HCT116 (cell line): ENCODE measurements around the gene OBSCN. TPM values are rescaled to one million over a fixed set of nuclear protein-coding genes. Genes with fewer than 3 reads are reported as not detected.

Experiments used
- ATAC-seq: fragments of 200-7000 bp; cut with Tn5 transposase; 2 replicates; pipeline ENCODE4 v1.9.1; 2020; ENCODE audit warnings: mild to moderate bottlenecking, moderate library complexity
- BruUV-seq: library from RNA; stranded (reverse); fragments of 400-500 nt; replicated peaks from 2 replicates; lab custom pipeline; 2021; lab: Mats Ljungman, UMichigan
- CTCF ChIA-PET: fragments of 300-600 bp; sonication (Branson Sonifier 250); formaldehyde crosslinking; loops from one replicate; lab custom pipeline; 2021; ENCODE audit warnings: antibody characterized with exemption; lab: Charles Lee
- POLR2A ChIA-PET: fragments of 300-600, 350-600 bp; sonication (Branson Sonifier 250); formaldehyde crosslinking; loops from one replicate; lab custom pipeline; 2021; ENCODE audit warnings: antibody characterized with exemption; lab: Charles Lee
- RAD21 ChIA-PET, 2 experiments: fragments of 300-600 bp; sonication (Branson Sonifier 250); formaldehyde crosslinking; loops; one replicate each; lab custom pipeline; 2023; ENCODE audit warnings: low total read pairs in 2 of 2; ENCODE audit not compliant: uncharacterized antibody in 2 of 2, unreplicated experiment in 2 of 2, low non-redundant PET in 1 of 2; lab: Charles Lee
- DNase-seq: peaks from one replicate; pipeline ENCODE4 v3.0.0-alpha.2; 2010; ENCODE audit warnings: low read depth, low spot score
- H2AFZ ChIP-seq: fragments of 200-600 bp; shearing (Covaris generic), sonication (generic); 2 replicates; pipeline ENCODE4 v1.6.1; 2017; ENCODE audit warnings: low read depth, mixed run types, mixed read lengths, antibody characterized with exemption, low read length; ENCODE audit not compliant: poor library complexity, severe bottlenecking
- H3K27ac ChIP-seq: 2 replicates; pipeline ENCODE4 v1.5.1; 2012; ENCODE audit warnings: low read depth, low read length
- H3K27me3 ChIP-seq: fragments of 200-600 bp; sonication (generic); 2 replicates; pipeline ENCODE4 v1.6.1; 2016; ENCODE audit warnings: mixed run types, low read length, mixed read lengths; ENCODE audit not compliant: insufficient read depth
- H3K36me3 ChIP-seq, 2 experiments: fragments of 200-500 bp in 1 of 2; fragments of 200-600 bp in 1 of 2; sonication (Bioruptor generic) in 1 of 2; sonication (generic) in 1 of 2; 2 replicates each; pipeline versions ENCODE4 v1.5.1 to v1.6.1; 2014 to 2016; ENCODE audit warnings: low read length in 2 of 2, inconsistent platforms in 1 of 2, mixed read lengths in 1 of 2, mixed run types in 1 of 2; ENCODE audit not compliant: insufficient read depth in 2 of 2, control insufficient read depth in 1 of 2
- H3K4me1 ChIP-seq, 2 experiments: fragments of 200-600 bp in 1 of 2; sonication (generic) in 1 of 2; 2 replicates each; pipeline versions ENCODE4 v1.5.1 to v1.6.1; 2012 to 2017; ENCODE audit warnings: low read length in 2 of 2, inconsistent platforms in 1 of 2, mild to moderate bottlenecking in 1 of 2, mixed read lengths in 1 of 2, mixed run types in 1 of 2, moderate library complexity in 1 of 2; ENCODE audit not compliant: insufficient read depth in 2 of 2, control insufficient read depth in 1 of 2
- H3K4me2 ChIP-seq: fragments of 200-600 bp; sonication (generic); 2 replicates; pipeline ENCODE4 v1.6.1; 2017; ENCODE audit warnings: mixed run types, low read length, mixed read lengths
- H3K4me3 ChIP-seq, 2 experiments: fragments of 200-600 bp in 1 of 2; sonication (generic) in 1 of 2; replicated peaks in 1 of 2; 2 replicates each; pipeline ENCODE4 v1.5.1; 2011 to 2016; ENCODE audit warnings: low read length in 2 of 2, control low read depth in 1 of 2, low read depth in 1 of 2, mild to moderate bottlenecking in 1 of 2, mixed read lengths in 1 of 2, mixed run types in 1 of 2
- H3K79me2 ChIP-seq: fragments of 200-600 bp; sonication (generic); 2 replicates; pipeline ENCODE4 v1.6.1; 2017; ENCODE audit warnings: mild to moderate bottlenecking, mixed run types, low read length, moderate library complexity, mixed read lengths; ENCODE audit not compliant: insufficient read depth
- H3K9ac ChIP-seq: fragments of 200-600 bp; sonication (generic); 2 replicates; pipeline ENCODE4 v1.6.1; 2016; ENCODE audit warnings: low read length, mixed read lengths
- H3K9me2 ChIP-seq: fragments of 200-600 bp; sonication (generic), shearing (Covaris generic); 2 replicates; pipeline ENCODE4 v1.6.1; 2017; ENCODE audit warnings: mixed run types, mild to moderate bottlenecking, moderate library complexity; ENCODE audit not compliant: insufficient read depth
- H3K9me3 ChIP-seq, 2 experiments: fragments of 200-500 bp in 1 of 2; fragments of 200-600 bp in 1 of 2; sonication (Bioruptor generic) in 1 of 2; sonication (generic) in 1 of 2; 2 replicates each; pipeline ENCODE4 v1.6.1; 2014 to 2017; ENCODE audit warnings: low read length in 2 of 2, mixed read lengths in 2 of 2, inconsistent platforms in 1 of 2, low read depth in 1 of 2, mild to moderate bottlenecking in 1 of 2, mixed run types in 1 of 2, moderate library complexity in 1 of 2; ENCODE audit not compliant: control insufficient read depth in 1 of 2, insufficient read depth in 1 of 2
- H4K20me1 ChIP-seq: fragments of 200-600 bp; sonication (generic), shearing (Covaris generic); 2 replicates; pipeline ENCODE4 v1.6.1; 2017; ENCODE audit warnings: mixed run types, mild to moderate bottlenecking, moderate library complexity; ENCODE audit not compliant: insufficient read depth
- CEBPB ChIP-seq: IDR thresholded peaks from 2 replicates; pipeline ENCODE4 v1.6.1; 2012; ENCODE audit warnings: low read depth
- ELF1 ChIP-seq: IDR thresholded peaks from 2 replicates; pipeline ENCODE4 v1.6.1; 2012; ENCODE audit warnings: low read depth, borderline replicate concordance
- EZH2 ChIP-seq: fragments of 200-600 bp; sonication (generic); IDR thresholded peaks from 2 replicates; pipeline ENCODE4 v1.6.1; 2017; ENCODE audit warnings: antibody characterized with exemption, mixed run types
- POLR2A ChIP-seq: IDR thresholded peaks from 2 replicates; pipeline ENCODE4 v1.7.0; 2011; ENCODE audit warnings: borderline replicate concordance; ENCODE audit not compliant: insufficient read depth, insufficient read length; ENCODE audit errors: extremely low read depth
- POLR2AphosphoS5 ChIP-seq: IDR thresholded peaks from 2 replicates; pipeline ENCODE4 v1.6.1; 2011; ENCODE audit warnings: mild to moderate bottlenecking, low read depth, low read length, moderate library complexity
- SP1 ChIP-seq: IDR thresholded peaks from 2 replicates; pipeline ENCODE4 v1.6.1; 2012; ENCODE audit warnings: low read depth
- SRF ChIP-seq: IDR thresholded peaks from 2 replicates; pipeline ENCODE4 v1.6.1; 2012; ENCODE audit warnings: low read depth
- TCF7L2 ChIP-seq: IDR thresholded peaks from 2 replicates; pipeline ENCODE4 v1.7.0; 2011; ENCODE audit warnings: borderline replicate concordance, inconsistent platforms; ENCODE audit not compliant: insufficient read depth, insufficient read length; ENCODE audit errors: extremely low read depth
- ZNF274 ChIP-seq: fragments of 200-500 bp; sonication (Bioruptor generic); IDR thresholded peaks from 2 replicates; pipeline ENCODE4 v1.6.1; 2014; ENCODE audit warnings: mild to moderate bottlenecking, low read depth, low read length, inconsistent platforms
- intact Hi-C: fragments of 100-400 bp; cut with micrococcal nuclease; formaldehyde crosslinking; loops from 2 replicates; pipeline ENCODE4 v1.10.0; 2022
- total RNA-seq: library from RNA; stranded (reverse); gene quantifications from one replicate; pipeline ENCODE4 v1.2.1, GENCODE V29; 2021; ENCODE audit not compliant: unreplicated experiment
- TF ChIP-seq, protein P1 (sequence below): IDR thresholded peaks from 2 replicates; pipeline ENCODE4 v1.6.1; 2011; ENCODE audit warnings: mild to moderate bottlenecking, low read length, moderate library complexity; ENCODE audit not compliant: insufficient replicate concordance; ENCODE audit errors: extremely low read depth
- TF ChIP-seq, protein P2 (sequence below): IDR thresholded peaks from 2 replicates; pipeline ENCODE4 v1.6.1; 2012

The OBSCN gene
- total RNA-seq, 1 experiment from 2014 or later: 16.6 TPM

DNA sequence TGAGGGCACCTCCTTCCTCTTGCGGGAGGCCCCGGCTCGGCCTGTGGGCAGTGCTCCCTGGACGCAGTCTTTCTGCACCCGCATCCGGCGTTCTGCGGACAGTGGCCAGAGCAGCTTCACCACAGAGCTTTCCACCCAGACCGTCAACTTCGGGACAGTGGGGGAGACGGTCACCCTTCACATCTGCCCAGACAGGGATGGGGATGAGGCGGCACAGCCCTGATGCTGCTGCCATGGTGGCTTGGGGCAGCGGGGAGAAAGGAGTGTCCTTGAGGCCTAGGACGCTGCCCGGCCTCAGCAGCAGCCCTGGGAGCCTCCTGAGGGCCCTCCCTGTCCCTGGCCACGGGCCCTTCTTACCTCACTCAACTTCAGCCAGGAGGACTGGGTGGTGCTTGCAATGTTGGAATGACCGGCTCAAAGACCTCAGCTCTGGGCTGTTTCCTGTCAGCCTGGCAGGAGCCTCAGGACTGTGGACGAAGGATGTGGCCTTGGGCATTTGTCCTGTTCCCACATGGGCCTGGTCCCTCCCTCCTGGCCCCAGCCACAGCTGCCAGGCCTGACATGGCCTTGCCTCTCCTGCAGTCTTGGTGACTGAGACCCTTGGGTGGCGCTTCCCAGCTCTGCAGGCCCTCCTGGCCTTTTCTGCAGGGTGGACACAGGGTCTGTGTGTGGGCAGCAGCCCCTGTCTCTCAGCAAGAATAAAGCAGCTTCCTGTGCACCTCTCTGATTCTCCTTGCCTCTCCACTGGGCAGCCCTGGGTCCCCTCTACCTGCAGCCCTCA, 152.9 kb downstream of the OBSCN start:
- ChIA-PET RAD21 (no interaction called here), CTCF (no interaction called here), POLR2A (no interaction called here)
- no peak for DNase-seq
- intact Hi-C loops: no loop called here
- H3K9me2 ChIP-seq: no peaks in the 10 kb centered on the region
- H3K9me3 ChIP-seq: no peaks in the 10 kb centered on the region
- no peaks in the 10 kb centered on the region for H3K4me1 ChIP-seq
- H3K36me3 ChIP-seq: no peaks in the 10 kb centered on the region
- no peaks in the 10 kb centered on the region for H3K79me2 ChIP-seq
- ATAC-seq: no peak
- no peak overlapping the region for H3K4me2 ChIP-seq
- no TSS peak for BruUV-seq
- H3K9ac ChIP-seq: no peak overlapping the region
- no peaks in the 10 kb centered on the region for H4K20me1 ChIP-seq
- no peak overlapping the region for H3K27ac ChIP-seq
- H2AFZ ChIP-seq: no peak overlapping the region
- H3K4me3 ChIP-seq: no peak overlapping the region
- TF ChIP-seq POLR2A (no peak), SP1 (no peak), POLR2AphosphoS5 (no peak), ZNF274 (no peak), TCF7L2 (no peak)
- TF ChIP-seq, all 23 proteins: peak for 0
- H3K27me3 ChIP-seq: no peaks in the 10 kb centered on the region

DNA sequence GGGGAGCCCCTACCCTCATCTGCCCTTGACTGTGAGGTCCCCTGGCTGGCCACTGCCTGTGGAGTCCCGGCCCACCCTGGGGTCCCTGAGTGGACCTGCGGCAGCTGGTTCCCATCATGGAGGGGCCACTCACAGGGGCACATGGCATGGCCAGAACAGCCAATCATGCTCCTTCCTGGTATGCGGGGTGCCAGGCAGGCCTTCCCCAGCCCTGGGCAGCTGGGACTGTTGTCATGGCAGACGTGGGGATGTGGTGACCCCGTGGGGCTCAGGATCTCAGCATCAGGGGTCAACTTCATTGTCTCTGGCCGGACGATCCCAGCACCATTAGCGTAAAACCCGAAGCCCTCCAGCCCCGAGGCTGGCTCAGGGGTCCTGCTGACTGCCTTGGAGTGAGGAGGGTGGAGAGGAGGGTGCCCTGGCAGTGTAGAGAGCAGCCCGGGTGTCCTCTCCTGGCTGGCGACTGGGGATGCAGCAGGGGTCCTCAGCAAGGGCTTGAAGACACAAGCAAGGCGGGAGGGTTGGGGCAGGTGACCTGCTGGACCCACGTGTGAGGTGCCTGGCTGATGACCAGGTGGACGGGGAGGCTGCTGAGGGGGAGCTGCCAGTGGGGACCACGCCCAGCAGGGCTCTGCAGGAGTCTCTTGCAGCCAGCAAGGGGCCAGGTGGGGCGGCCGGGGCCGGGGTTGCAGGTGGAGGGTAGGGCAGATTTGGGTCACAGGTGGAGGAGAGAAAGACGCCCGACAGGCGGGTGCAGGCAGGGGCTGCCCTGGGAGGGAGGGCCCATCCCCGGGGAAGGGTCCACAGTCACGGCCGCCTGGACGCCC, 153.7 kb downstream of the OBSCN start:
- ChIA-PET CTCF (no interaction called here), RAD21 (no interaction called here), POLR2A (no interaction called here)
- no peak for DNase-seq
- intact Hi-C loops: no loop called here
- Histone ChIP-seq H4K20me1 (no peaks in the 10 kb centered on the region), H3K9ac (no peak overlapping the region), H3K9me3 (no peaks in the 10 kb centered on the region), H3K36me3 (no peaks in the 10 kb centered on the region), H3K4me1 (no peaks in the 10 kb centered on the region), H3K4me2 (no peak overlapping the region), H3K9me2 (no peaks in the 10 kb centered on the region), H3K4me3 (no peak overlapping the region), H3K27me3 (no peaks in the 10 kb centered on the region), H3K79me2 (no peaks in the 10 kb centered on the region), H3K27ac (no peak overlapping the region), H2AFZ (no peak overlapping the region)
- TF ChIP-seq EZH2 (no peak), CEBPB (no peak), ELF1 (no peak), SRF (no peak), POLR2A (no peak)
- TF ChIP-seq, protein P1, sequence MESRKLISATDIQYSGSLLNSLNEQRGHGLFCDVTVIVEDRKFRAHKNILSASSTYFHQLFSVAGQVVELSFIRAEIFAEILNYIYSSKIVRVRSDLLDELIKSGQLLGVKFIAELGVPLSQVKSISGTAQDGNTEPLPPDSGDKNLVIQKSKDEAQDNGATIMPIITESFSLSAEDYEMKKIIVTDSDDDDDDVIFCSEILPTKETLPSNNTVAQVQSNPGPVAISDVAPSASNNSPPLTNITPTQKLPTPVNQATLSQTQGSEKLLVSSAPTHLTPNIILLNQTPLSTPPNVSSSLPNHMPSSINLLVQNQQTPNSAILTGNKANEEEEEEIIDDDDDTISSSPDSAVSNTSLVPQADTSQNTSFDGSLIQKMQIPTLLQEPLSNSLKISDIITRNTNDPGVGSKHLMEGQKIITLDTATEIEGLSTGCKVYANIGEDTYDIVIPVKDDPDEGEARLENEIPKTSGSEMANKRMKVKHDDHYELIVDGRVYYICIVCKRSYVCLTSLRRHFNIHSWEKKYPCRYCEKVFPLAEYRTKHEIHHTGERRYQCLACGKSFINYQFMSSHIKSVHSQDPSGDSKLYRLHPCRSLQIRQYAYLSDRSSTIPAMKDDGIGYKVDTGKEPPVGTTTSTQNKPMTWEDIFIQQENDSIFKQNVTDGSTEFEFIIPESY: no peak
- TF ChIP-seq, protein P2, sequence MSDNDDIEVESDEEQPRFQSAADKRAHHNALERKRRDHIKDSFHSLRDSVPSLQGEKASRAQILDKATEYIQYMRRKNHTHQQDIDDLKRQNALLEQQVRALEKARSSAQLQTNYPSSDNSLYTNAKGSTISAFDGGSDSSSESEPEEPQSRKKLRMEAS: no peak
- BruUV-seq: no TSS peak
- no peak for ATAC-seq
